ENCODE measurements around the gene GPR183.

The GPR183 gene

DNA sequence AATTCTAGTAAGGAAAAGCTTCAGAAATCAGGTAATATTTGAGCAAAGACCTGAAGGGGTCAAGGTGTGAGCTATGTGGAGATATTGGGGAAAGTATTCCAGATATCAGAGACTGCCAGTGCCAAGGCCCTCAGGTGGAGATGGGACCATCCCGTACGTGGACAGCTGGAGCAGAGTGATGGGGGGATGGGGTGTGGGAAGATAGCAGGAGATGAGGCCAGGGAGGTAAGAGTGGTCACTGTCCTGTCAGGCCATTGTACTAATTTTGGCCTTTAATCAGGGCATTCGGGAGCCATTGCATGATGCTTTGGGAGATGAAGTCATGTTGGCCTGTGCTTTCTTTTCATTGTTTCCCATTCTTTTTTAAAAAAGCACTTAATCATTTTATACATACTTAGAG is 36.0 kb downstream of the GPR183 start:
- no peak for FAIRE-seq

DNA sequence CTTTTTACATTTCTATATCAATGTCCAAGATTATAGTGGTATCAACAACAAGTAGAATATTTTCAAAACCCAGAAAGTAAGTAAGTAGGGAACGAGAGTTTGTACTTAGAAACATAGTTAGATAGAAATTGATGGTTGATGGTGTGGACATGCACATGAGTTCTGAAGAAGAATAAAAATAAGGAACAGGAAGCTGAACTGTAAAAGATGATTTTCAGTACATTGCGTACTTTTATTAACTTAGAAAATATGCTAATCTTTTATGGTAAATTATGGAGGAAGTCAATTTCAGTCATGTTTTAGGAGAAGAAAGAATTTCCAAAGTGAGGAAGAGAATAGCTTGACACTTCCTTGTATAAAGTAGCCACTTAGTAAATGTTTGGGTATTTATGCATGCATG is 36.7 kb downstream of the GPR183 start:
- FAIRE-seq = no peak
- DNase-seq (ENCODE audit: low spot score) = no peak

More for the DNA sequence above, 36.0 kb downstream of the GPR183 start:
- no peak for DNase-seq (ENCODE audit: low spot score)

DNA sequence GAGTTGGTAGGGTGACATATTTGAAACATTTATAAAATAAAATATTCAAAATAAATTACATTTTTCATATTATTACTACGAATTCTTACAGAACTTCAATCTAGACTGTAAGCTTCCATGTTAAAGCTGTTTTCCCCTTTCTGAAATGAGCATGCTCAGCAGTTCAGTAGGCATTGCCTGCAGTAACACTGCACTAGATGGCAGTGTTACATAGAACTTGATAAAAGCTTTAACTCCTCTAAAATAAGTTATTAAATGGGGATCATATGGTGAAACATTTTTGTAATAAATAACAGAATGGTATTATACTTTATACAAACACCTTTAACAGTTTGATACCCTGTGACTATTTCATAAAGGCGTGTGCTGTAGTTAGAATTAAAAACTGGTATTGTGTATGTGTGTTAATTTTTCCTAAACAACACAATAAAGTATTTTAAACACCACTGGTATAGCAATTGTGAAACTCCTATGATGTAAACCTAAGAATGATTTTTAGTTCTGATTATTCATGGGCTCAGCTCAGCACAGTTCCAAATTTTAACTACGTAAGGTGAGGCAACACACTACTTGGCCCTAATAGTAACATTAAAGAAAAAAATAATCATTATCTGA is 37.5 kb downstream of the GPR183 start:
- FAIRE-seq (no peak), DNase-seq (ENCODE audit: low spot score) (no peak)

DNA sequence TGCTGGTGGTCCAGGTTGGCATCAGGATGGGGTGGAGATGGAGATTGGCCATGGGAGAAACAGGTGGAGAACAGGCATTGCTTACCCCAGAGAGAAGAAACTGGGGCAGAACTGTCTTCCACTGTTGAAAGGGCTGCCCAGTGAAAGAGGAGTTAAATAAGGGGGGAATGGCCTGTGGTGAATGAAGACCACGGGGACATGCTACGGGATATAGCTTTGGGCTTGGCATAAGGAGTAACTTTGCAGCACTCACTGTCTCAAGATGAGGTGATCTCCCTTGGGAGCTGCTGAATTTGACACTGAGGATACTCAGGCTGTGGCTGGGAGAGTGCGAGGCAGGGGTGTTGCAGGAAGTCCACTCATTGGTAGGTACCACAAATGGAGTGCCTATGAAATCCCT is 38.4 kb downstream of the GPR183 start:
- no peak for FAIRE-seq
- no peak for DNase-seq (ENCODE audit: low spot score)

DNA sequence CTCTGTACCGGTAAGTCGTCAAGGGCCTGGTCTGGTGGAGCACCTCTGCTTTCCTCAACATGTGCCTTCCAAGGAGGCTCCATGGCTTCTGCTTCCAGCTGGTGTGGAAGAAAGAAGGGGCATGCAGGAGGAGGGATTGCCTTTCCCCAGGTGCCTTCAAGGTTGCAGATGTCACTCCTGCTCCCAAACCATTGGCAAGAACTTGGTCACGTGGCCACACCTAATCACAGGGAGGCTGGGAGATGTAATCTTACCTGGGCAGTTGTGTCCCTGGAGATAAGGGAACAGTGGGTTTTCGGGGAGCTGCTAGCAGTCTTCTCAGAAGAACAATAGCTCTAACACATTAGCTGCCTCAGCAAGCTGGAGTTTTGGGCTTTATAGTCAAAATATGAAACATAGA is 39.3 kb downstream of the GPR183 start:
- DNase-seq (ENCODE audit: low spot score) = no peak
- FAIRE-seq = no peak

DNA sequence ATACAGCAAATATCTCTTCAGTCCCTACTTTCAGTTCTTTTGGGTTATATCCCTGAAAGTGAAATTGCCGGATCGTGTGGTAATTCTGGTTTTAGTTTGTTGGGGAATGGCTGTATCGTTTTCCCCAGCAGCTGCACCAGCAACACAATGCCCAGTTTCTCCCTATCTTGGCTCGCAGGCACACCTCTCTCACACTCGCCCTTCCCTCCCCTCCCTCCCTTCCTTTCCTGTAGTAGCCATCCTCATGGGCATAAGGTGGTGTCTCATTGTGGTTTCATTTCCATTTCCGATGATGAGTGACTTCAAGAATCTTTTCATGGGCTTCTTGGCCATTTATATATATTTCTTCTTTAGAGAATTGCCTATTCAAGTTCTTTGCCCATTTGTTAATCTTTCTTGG is 40.4 kb downstream of the GPR183 start:
- DNase-seq (ENCODE audit: low spot score) = no peak
- no peak for FAIRE-seq

DNA sequence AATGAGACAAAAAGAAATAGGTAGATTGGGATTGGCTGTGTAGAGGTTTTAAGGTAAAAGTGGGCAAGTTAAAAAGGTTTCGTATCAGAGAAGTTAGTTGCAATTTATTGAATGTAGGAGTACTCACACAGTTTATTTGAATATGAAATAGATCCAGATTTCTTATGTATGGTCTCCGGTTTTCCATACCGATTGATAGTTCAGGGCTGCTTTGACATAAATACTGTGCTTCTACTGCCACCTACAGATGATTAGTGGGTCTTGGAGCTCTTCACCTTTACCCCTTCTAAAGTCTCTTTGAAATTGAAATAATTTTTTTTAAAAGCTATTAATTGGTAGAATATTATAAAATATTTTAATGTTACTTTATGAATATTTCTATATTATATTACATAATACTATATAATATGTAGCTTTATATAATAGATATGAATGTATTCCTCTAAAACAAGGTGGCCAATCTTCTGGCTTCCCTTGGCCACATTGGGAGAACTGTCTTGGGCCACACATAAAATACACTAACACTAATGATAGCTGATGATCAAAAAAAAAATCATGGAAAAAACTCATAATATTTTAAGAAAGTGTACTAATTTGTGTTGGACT is 41.3 kb downstream of the GPR183 start:
- DNase-seq (ENCODE audit: low spot score) = peak; percentile 12
- no peak for FAIRE-seq

DNA sequence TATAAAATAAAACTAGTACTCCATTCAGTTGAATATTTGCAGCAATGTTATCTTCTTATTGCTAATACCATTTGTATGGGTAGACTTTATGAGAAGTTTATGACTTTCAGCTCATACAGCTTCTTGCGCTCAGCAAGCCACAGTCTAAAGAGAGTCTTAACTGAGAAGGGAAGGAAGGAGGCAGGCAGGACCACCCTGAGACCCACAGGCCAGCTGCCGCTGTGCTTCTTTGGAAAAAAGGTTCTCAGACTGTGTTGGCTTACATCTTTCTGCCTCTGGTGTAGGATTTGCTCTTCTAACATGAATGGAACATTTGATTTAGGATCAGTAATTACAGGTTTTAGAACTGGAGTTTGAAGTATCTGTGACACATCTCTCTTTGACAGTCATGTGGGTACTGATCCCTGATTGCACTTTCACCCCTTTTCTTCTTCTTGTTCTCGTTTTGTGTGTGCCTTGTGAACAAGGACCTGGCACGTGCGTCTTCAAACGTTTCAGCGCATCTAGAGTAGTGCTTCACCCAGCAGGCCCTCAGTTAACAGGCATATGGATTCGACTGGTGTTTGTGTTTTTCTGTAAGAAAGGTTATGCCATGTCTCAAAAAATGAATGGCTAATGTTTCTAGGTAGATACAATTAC is 41.9 kb downstream of the GPR183 start:
- no peak for FAIRE-seq
- no peak for DNase-seq (ENCODE audit: low spot score)

DNA sequence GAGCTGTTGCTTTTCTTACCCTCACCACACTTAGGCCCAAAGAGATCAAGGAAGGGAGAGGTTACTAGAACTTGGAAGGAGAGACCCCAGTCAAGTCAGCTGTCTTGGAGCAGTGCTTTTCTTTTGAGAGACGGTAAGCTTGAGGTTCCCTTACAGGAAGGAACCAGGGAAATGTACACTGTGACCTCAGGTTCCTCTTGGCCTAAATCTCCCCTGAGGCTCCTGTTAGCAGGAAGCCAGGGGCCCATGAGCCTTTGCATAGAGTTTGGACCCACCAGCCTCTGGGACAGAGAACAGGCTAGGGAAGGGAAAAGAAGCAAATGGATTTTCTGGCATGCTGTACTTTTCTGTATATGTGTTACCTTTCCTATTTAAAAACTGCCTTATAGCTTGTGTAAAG is 43.1 kb downstream of the GPR183 start:
- DNase-seq (ENCODE audit: low spot score) (no peak), FAIRE-seq (no peak)

DNA sequence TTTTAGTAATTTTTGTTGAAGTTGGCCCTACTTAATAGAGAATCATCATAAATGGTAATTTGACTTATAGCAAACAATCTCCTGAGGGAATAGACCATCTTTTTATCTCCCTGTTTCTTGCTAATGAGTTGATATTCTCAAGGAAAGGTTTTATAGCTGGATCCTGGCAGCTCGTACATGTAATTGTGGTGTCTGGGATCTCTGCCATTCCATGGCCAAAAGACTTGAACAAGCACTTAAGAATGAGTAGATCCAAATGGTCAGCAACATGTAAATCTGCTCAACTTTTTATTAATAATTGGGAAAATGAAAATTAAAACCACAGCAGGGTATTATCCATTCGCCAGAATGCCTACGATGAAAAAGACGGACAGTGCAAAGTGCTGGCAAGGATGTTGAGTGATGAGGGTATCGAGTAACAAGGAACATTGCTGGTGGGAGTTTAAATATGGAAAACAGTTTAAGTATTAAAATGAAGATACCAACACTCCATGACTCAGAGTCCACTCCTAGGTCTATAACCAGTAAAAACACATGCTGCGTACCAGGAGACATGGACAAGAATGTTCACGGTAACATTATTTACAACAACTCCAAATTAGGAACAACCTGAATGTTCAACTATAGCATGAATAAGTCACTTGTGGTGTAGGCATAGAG is 43.9 kb downstream of the GPR183 start:
- no peak for FAIRE-seq
- no peak for DNase-seq (ENCODE audit: low spot score)

DNA sequence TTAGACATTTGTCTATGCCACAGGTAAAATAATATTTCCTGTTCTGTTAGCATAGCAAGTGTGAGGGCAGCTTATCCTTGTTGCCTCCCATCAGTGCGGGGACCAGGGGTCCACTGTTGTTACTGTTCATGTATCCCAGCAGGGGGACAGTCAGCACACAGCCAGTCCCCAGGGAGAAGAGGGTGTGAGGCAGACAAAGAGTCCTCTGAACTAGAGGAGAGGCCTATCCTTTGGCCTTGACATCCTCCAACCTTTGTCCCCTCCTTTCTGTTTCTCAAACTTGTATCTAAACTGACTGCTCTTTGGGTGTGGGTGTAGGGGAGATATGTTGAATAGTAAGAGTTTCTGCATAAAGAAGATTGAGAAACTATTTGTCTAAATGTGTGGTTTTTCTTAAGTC is 46.1 kb downstream of the GPR183 start:
- FAIRE-seq = no peak
- no peak for DNase-seq (ENCODE audit: low spot score)

DNA sequence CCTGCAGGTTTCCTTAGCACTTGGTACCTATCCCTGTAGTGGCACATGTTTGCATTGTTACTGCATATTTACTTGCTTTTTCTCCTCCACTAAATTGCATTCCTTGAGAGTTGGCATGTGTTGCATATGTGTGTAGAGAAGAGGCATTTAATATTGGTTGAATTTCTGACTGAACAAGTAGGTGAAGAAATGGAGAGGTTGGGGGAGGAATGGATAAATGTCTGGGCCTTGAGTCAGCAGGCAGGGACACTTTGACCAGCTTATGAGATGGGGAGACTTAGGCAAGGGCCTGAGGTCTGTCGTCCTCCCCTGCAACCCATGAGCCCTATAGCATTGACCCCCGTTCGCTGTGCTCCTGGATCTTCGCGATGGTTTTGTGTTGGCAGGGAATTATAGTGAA is 47.0 kb downstream of the GPR183 start:
- FAIRE-seq = no peak
- DNase-seq (ENCODE audit: low spot score) = no peak

DNA sequence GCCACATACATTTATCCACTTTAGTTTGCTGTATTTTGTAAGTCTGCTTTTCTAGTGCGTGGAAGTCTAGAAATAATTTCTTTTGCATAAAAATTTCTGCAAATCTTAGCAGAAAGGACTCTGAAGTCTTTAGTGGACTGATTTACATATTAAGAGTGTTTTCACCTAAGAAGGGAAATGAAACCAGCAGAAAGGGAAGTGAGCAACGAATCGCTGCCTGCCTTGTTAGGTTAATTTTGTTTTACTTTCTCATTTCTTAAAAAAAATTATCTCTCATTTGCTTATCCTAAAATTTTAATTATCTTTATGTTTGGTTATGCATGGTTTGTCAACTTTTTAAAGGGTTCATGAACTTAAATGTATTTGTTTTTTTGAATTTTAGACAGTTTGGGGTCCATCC is 48.3 kb downstream of the GPR183 start:
- no peak for FAIRE-seq
- no peak for DNase-seq (ENCODE audit: low spot score)

DNA sequence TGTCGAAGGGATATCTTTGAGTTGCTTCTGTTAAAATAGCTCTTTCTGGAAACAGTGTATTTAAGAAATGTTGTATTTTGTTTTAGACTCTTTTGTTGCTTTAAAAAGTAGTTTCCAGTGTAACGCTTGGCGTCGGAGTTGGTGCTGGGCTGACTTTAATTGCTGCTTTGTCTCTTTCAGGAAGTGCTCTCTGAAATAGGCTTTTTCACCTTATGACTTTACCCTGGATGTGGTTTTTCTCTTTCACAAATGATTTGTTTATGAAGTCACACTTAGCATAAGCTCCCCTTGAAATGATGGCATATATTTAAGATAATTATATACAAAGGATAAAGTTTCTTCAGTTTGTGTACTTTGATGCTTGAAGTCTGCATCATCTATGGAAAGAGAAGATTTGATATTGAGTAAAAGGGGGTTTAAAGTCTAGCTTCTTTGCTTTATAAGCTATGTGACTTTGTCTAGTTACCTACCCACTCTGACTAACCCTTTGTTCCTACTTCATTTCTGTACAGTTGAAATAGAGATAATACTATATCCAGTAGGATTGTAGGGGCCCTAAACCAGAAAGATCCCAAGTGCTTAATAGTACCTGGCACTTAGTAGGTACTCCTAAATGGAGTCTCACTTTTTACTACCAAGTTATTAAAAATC is 48.9 kb downstream of the GPR183 start, which contains the start of gene GPR18:
TSS of gene GPR18 (minus strand) at position 170 of the 651 bp plus-strand sequence. CDS start 2,507 bp downstream, outside the sequence.
- no peak for FAIRE-seq
- DNase-seq (ENCODE audit: low spot score) = no peak

DNA sequence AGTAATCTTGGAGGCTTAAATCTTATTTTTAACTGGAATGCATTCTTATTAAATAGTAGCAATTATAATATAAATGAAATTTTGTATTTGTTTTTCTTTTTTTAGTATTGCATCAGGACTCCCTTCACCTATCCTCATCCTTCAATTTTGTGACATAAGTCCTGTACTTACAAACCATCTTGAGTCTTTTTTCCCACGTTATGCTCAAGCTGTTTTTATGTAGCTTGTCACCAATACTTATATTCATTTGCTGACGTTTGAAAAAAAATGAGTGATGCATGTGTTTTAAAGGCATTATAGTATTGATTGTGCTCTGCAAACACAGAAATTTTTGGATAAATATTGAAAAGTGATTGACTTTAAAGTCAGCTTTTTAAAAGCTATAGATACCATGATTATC is 49.9 kb downstream of the GPR183 start:
- no peak for FAIRE-seq
- no peak for DNase-seq (ENCODE audit: low spot score)

DNA sequence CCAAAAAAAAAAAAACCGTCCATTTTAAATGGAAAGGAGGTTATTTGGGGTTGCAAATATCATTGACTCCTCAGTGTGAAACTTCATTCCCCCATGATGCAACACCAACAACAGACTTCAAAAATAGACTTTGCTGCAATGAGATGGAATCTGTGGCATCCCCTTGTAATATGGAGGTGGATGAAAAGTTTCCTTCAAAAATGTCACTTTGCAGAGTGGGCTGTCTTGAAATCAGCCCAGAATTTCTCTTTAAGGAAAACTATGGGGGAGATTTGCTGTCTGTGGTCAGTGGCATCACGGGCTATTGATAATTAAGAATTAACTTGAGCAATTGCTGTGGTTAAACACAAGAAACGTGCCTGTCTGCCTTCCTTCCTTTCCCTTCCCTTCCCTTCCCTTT is 50.5 kb downstream of the GPR183 start:
- FAIRE-seq = no peak
- no peak for DNase-seq (ENCODE audit: low spot score)

DNA sequence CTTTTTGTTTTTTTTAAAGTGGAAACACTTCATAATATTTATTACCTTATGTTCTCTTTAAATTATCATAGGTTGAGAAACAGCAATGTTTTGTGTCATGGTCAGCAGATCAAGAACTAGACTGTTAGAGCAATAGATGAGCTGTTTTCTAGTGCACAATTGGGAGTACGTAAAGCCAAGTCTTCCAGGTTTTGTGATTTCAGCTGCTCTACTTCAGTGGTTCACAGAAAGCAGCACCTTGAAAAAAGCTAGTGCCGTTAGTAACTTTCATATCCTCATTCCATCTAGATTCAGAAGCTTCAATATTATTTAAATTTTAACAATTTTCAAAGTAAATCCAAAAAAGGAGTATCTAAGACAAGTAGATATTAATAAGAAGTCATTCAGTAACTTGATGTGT is 50.9 kb downstream of the GPR183 start:
- DNase-seq (ENCODE audit: low spot score) = no peak
- FAIRE-seq = no peak

DNA sequence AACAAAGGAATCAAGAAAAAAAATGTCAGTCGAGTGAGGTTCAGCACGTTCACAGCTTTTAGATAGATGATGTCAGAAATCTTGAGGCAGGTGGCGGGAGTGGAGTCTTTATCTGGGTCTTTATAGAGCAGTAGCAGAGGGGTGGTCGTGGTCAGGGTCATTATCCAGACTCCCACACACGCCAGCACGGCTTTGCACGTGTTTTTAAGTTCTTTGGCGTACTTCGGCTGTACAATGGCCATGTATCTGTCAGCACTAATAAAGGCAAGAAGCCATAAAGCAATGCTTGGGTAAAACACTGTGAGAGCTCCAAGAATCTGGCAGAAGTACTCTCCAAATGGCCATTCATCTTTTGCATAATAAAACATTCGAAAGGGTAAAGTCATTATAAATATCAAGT is 51.9 kb downstream of the GPR183 start:
- FAIRE-seq (no peak), DNase-seq (ENCODE audit: low spot score) (no peak)

DNA sequence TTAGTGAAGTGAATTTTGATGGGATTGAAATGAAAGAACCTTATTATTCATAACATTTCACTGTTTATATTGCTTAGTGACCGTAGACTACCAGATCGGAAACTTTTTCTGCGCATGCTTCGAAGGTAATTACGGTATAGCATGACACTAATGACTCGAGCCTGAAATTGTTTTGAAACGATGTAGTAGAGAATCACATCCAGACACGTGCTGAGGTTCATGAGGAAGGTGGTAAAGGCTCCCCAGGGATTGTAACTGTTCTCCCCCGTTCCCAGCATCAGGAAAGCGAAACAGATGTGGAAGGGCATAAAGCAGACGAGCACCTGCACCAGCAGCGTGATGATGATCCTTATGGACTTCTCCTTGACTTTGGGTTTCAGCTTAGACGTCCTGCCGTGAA is 52.4 kb downstream of the GPR183 start:
- FAIRE-seq = no peak
- DNase-seq (ENCODE audit: low spot score) = no peak

DNA sequence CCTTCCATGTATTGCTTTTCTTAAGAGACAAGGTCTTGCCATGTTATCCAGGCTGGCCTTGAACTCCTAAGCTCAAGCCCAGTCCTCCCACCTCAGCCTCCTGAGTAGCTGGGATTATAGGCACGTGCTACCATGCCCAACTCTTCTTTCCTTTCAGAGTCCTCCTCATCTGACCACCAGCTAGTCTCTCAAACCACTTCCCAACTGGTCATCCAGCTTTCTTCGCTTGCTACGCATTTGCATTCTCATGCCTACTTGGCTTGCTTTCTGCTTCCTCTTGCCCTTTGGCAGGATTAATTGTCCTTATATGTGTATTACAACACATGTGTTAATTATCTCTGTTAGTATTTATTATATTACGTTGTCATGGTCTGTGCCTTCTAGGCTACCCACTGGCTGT is 55.3 kb downstream of the GPR183 start:
- FAIRE-seq = no peak
- no peak for DNase-seq (ENCODE audit: low spot score)

DNA sequence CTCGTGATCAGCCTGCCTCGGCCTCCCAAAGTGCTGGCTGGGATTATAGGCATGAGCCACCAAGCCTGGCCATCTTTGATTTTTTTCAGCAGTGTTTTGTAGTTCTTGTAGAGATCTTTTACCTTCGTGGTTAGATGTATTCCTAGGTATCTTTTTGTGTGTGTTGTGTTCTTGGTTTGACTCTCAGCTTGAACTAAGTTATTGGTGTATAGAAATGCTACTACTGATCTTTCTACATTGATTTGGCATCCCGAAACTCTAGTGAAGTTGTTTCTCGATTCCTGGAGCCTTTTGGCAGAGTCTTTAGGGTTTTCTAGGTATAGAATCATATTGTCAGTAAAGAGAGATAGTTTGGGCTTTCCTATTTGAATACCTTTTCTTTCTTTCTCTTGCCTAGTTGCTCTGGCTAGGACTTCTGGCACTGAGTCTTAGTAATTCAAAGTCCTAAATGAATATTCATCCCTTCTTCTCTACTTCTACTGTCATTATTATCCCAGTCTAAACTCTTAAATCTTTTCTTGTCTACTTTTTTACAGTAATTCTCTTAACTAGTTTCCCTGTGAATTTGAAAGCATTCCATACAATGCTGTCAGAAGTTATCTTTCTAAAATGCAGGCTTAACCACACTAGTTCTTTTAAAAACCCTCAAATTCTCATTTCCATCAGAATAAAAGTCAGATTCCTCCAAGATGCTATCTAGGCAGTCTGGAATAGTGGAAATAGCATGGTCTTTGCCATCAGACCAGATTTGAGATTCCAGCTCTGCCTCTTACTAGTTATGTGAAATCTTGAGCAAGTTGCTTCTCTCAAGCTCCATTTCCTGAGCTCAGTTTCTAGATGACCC is 56.0 kb downstream of the GPR183 start:
- FAIRE-seq (no peak), DNase-seq (ENCODE audit: low spot score) (no peak)
